ENCODE measurements around the gene LY6G5C. TPM values are rescaled to one million over a fixed set of nuclear protein-coding genes. Genes with fewer than 3 reads are reported as not detected.

Gene LY6G5C
- total and polyA plus RNA-seq, 2 donors (not counting 3 experiments of a cell fraction or from before 2014, with no cell fraction given): 8.2 to 11.4 TPM

GRCh38 chr6:31729979-31730630, 49.2 kb upstream of the LY6G5C start:
- Histone ChIP-seq H3K36me3 (ENCODE audit: control insufficient read depth in 2 of 2, extremely low read depth in 1 of 2, insufficient read depth in 2 of 2, low read length in 2 of 2) (peaks cover 19 to 38% of the 10 kb centered on the region in 2 experiments), H3K27ac (ENCODE audit: insufficient read depth, low read depth, low read length) (peak overlapping the region; percentile 54), H3K79me2 (ENCODE audit: control insufficient read depth, insufficient read depth, low read length) (peaks cover 23% of the 10 kb centered on the region), H3K9me3 (replicated peaks; ENCODE audit: control insufficient read depth, insufficient read depth, low read length) (no peaks in the 10 kb centered on the region), H3K4me1 (ENCODE audit: control insufficient read depth, extremely low read depth, insufficient read depth, low read length) (peaks cover 38% of the 10 kb centered on the region), H3K4me3 (replicated peaks in 1 of 3; ENCODE audit: insufficient read depth in 1 of 3, low read depth in 1 of 3, low read length in 3 of 3) (peak overlapping the region; percentile 66 to 94 (median 70)), H3K9ac (replicated peaks; ENCODE audit: extremely low read depth, insufficient read depth, low read length) (peak overlapping the region; percentile 80), H3K27me3 (ENCODE audit: control insufficient read depth in 2 of 2, insufficient read depth in 2 of 2, low read length in 2 of 2) (no peaks in the 10 kb centered on the region), H2AFZ (ENCODE audit: low read depth, low read length) (no peak overlapping the region), H3K9me1 (replicated peaks; ENCODE audit: control insufficient read depth, extremely low read depth, insufficient read depth, low read length) (no peaks in the 10 kb centered on the region), H4K20me1 (replicated peaks; ENCODE audit: control insufficient read depth, extremely low read depth, insufficient read depth, low read length) (no peaks in the 10 kb centered on the region), H3K4me2 (ENCODE audit: insufficient read depth, low read length) (peak overlapping the region; percentile 73)
- no TSS peak for BruUV-seq (replicated peaks)
- dilution Hi-C loops (cut with MboI; ENCODE audit: extremely low pct_ligation_motif_present, low sequenced_read_pairs): no loop called here
- DNase-seq (ENCODE audit: low read depth, low spot score) (peak; percentile 94), FAIRE-seq (peak; percentile 87)
- ChIA-PET CTCF (interaction anchor here (0.8 to 5.4 kb wide), 21 partner anchors 8 to 222 kb away, joined by 3 to 42 read pairs (median 6); partner anchors contain the start of genes ABHD16A, HSPA1B, LSM2 and LY6G5C), POLR2A (interaction anchor here (0.5 to 2.2 kb wide), 5 partner anchors 10 to 97 kb away, joined by 3 to 14 read pairs (median 4); partner anchors contain the start of genes HSPA1A, HSPA1B, HSPA1L and MSH5)
- TF ChIP-seq GATA2 (IDR thresholded peaks at IDR 0.05; ENCODE audit: insufficient read depth, insufficient read length, low read depth, low read length) (no peak), EZH2 (IDR thresholded peaks at IDR 0.05; ENCODE audit: borderline replicate concordance, low read depth, low read length, severe bottlenecking) (no peak), MYC (IDR thresholded peaks at IDR 0.05; ENCODE audit: low read depth, low read length) (no peak), JUN (IDR thresholded peaks at IDR 0.05; ENCODE audit: borderline replicate concordance, insufficient read depth, insufficient read length, low read depth) (no peak), POLR2A (IDR thresholded peaks at IDR 0.05; ENCODE audit: low read depth, low read length) (peak; percentile 97), POLR2AphosphoS5 (IDR thresholded peaks at IDR 0.05; ENCODE audit: insufficient read depth, low read depth, low read length) (peak; percentile 98), FOS (IDR thresholded peaks at IDR 0.05; ENCODE audit: borderline replicate concordance, insufficient read depth, low read length) (no peak)
- TF ChIP-seq, protein P1, sequence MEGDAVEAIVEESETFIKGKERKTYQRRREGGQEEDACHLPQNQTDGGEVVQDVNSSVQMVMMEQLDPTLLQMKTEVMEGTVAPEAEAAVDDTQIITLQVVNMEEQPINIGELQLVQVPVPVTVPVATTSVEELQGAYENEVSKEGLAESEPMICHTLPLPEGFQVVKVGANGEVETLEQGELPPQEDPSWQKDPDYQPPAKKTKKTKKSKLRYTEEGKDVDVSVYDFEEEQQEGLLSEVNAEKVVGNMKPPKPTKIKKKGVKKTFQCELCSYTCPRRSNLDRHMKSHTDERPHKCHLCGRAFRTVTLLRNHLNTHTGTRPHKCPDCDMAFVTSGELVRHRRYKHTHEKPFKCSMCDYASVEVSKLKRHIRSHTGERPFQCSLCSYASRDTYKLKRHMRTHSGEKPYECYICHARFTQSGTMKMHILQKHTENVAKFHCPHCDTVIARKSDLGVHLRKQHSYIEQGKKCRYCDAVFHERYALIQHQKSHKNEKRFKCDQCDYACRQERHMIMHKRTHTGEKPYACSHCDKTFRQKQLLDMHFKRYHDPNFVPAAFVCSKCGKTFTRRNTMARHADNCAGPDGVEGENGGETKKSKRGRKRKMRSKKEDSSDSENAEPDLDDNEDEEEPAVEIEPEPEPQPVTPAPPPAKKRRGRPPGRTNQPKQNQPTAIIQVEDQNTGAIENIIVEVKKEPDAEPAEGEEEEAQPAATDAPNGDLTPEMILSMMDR (IDR thresholded peaks at IDR 0.05; ENCODE audit: extremely low read depth in 1 of 2, insufficient read depth in 1 of 2, low read depth in 1 of 2, low read length in 2 of 2): peak in 1 of 2 donors; percentile 6
- TF ChIP-seq, protein P2, sequence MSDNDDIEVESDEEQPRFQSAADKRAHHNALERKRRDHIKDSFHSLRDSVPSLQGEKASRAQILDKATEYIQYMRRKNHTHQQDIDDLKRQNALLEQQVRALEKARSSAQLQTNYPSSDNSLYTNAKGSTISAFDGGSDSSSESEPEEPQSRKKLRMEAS (IDR thresholded peaks at IDR 0.05; ENCODE audit: insufficient read depth, insufficient read length): no peak
- intact Hi-C loops (cut with micrococcal nuclease): loop anchor here (1.0 to 10.0 kb wide), 8 partner anchors 8 to 185 kb away; partner anchors contain the start of genes ABHD16A, ATP6V1G2, DDX39B and HSPA1B

All from endothelial cell of umbilical vein (primary cell).